ENCODE measurements around the gene KIF26B.

GRCh38 chr1:245419461-245419978 lies 264.7 kb downstream of the KIF26B start:
- TF ChIP-seq POLR2AphosphoS5 (IDR thresholded peaks at IDR 0.05) = no peak
- TF ChIP-seq CTCF (IDR thresholded peaks at IDR 0.05) = no peak
- TF ChIP-seq EP300 (IDR thresholded peaks at IDR 0.05; ENCODE audit: low read depth) = no peak

All from transverse colon (tissue), 4 donors.